ENCODE results near the gene PPP6R1. TPM values are rescaled to one million over a fixed set of nuclear protein-coding genes. Genes with fewer than 3 reads are reported as not detected.

Gene PPP6R1
- total RNA-seq, 2 experiments from 2014 or later, result 172 to 182 TPM

DNA sequence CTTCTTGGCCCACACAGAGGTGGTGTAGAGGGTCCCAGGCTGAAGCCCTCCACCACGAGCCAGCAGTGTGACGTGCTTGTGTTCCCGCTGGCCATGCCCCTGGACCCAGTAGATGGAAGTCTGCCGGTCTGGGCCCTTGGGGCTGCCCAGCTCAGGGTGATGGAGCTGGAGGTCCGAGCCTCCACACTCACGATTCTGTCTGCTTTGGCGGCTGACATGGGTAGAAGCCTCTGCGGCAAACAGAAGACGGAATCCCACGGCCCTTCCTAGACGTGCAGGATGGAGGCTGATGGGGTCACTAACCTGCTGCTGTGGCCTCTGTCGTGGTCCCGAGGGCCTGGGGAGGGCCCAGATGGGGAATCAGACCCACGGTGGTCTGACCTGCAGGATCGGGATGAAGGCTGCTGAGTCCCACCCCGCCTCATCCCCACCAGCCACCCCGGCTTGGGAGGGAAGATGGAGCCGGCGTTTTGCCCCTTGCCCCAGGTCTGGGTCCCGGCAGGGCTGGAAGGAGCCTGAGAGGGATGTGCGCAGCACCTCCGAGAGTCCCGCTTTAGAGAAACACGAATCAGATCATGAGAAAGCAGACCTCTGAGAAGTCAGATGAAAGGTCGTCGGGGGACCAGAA is 34.7 kb downstream of the PPP6R1 start:
- Mint-ChIP-seq H3K27me3 (no peaks in the 10 kb centered on the region), H3K9me3 (no peaks in the 10 kb centered on the region), H3K36me3 (ENCODE audit: low read depth) (peaks cover 53% of the 10 kb centered on the region), H3K4me3 (no peak overlapping the region), H3K4me1 (ENCODE audit: low read depth) (peaks cover 6% of the 10 kb centered on the region), H3K27ac (no peak overlapping the region)
- Histone ChIP-seq H3K9me3 (ENCODE audit: control insufficient read depth in 1 of 2, insufficient read depth in 1 of 2, low read length in 2 of 2) (peaks cover 0 to 10% of the 10 kb centered on the region in 2 experiments), H3K36me3 (ENCODE audit: insufficient read depth, low read length) (peaks cover 23% of the 10 kb centered on the region), H3K27me3 (ENCODE audit: control insufficient read depth in 1 of 2, insufficient read depth in 2 of 2, low read length in 2 of 2) (no peaks in the 10 kb centered on the region), H3K4me1 (ENCODE audit: insufficient read depth, low read length) (no peaks in the 10 kb centered on the region), H3K4me3 (ENCODE audit: low read length) (no peak overlapping the region), H3K27ac (ENCODE audit: low read depth in 1 of 2, low read length in 2 of 2) (no peak overlapping the region)
- ATAC-seq (ENCODE audit: poor library complexity) (no peak), DNase-seq (no peak)
- TF ChIP-seq, protein P1, sequence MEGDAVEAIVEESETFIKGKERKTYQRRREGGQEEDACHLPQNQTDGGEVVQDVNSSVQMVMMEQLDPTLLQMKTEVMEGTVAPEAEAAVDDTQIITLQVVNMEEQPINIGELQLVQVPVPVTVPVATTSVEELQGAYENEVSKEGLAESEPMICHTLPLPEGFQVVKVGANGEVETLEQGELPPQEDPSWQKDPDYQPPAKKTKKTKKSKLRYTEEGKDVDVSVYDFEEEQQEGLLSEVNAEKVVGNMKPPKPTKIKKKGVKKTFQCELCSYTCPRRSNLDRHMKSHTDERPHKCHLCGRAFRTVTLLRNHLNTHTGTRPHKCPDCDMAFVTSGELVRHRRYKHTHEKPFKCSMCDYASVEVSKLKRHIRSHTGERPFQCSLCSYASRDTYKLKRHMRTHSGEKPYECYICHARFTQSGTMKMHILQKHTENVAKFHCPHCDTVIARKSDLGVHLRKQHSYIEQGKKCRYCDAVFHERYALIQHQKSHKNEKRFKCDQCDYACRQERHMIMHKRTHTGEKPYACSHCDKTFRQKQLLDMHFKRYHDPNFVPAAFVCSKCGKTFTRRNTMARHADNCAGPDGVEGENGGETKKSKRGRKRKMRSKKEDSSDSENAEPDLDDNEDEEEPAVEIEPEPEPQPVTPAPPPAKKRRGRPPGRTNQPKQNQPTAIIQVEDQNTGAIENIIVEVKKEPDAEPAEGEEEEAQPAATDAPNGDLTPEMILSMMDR (IDR thresholded peaks at IDR 0.05), result no peak
- ChIA-PET CTCF (no interaction called here), POLR2A (no interaction called here)
- intact Hi-C loops (cut with DNase I, micrococcal nuclease), result no loop called here

DNA sequence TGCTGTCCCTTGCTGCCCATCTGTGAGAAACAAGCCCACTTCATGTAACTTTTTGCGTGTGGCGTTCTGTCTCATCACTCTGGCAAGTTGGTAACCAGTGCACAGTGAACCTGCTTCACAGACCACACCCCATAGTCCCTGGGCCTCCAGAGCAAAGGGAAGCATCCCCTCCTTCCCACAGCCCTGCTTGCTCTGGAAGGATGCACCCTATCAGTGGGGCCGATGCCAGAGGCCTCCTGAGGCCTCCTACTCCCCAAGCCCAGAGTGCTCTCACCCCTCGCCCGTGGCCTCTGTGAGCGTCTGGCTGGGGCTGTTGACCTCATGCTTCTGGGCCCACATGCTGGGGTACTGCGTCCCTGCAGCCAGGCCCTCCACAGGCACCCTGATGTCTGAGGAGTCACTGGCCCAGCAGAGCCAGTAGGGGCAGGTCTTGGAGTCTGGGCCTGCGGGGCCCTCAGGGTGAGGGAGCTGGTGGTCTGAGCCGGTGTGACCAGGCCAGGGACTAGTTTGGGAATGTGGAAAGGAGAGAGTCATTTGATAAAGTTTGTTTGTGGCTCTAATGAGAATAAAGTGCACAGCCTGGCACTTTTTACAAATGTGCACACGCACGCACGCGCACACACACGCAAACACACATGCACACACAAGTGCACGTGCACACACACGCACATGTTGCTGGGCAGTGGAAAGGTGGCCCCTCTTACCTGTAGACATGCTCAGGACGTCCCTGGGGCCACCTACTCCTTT is 35.4 kb downstream of the PPP6R1 start:
- H3K4me3 Mint-ChIP-seq, result no peak overlapping the region
- TF ChIP-seq, protein P1 (IDR thresholded peaks at IDR 0.05), result no peak
- H3K9me3 ChIP-seq (ENCODE audit: control insufficient read depth in 1 of 2, insufficient read depth in 1 of 2, low read length in 2 of 2), result peaks cover 0 to 10% of the 10 kb centered on the region in 2 experiments
- no peaks in the 10 kb centered on the region for H3K4me1 ChIP-seq (ENCODE audit: insufficient read depth, low read length)
- H3K27me3 ChIP-seq (ENCODE audit: control insufficient read depth in 1 of 2, insufficient read depth in 2 of 2, low read length in 2 of 2), result no peaks in the 10 kb centered on the region
- H3K36me3 ChIP-seq (ENCODE audit: insufficient read depth, low read length), result peaks cover 16% of the 10 kb centered on the region
- ATAC-seq (ENCODE audit: poor library complexity), result no peak
- no peak overlapping the region for H3K4me3 ChIP-seq (ENCODE audit: low read length)
- H3K27ac Mint-ChIP-seq, result no peak overlapping the region
- no peaks in the 10 kb centered on the region for H3K9me3 Mint-ChIP-seq
- CTCF ChIA-PET, result interaction anchor here (0.6 kb wide), 1 partner anchor 1370 kb away, joined by 3 read pairs; no protein-coding TSS in a partner anchor
- H3K27me3 Mint-ChIP-seq, result no peaks in the 10 kb centered on the region
- H3K36me3 Mint-ChIP-seq (ENCODE audit: low read depth), result peaks cover 46% of the 10 kb centered on the region
- DNase-seq, result no peak
- peaks cover 6% of the 10 kb centered on the region for H3K4me1 Mint-ChIP-seq (ENCODE audit: low read depth)
- intact Hi-C loops (cut with DNase I, micrococcal nuclease), result no loop called here
- POLR2A ChIA-PET, result no interaction called here
- no peak overlapping the region for H3K27ac ChIP-seq (ENCODE audit: low read depth in 1 of 2, low read length in 2 of 2)

DNA sequence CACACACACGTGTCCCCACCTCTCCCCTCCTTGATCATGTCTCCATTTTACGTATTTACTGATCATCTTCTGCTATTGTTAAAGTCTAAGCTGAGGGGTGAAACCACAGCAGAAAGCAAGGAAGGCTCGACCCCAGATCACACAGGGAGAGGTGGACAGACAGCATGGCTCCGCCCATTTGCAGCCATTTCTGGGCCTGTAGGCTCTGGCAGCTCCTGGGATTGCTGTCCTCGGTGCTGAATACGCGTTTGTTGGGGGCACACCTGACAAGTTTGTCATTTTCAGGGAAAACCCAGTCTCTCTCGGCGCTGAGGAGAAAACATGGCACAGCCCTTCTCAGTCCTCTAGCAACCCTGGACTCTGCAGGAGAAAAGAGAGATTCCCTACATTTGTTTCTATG is 38.3 kb downstream of the PPP6R1 start:
- no peak for ATAC-seq (ENCODE audit: poor library complexity)
- intact Hi-C loops (cut with DNase I, micrococcal nuclease), result no loop called here
- TF ChIP-seq, protein P1 (IDR thresholded peaks at IDR 0.05), result no peak
- no peak for DNase-seq
- H3K4me1 ChIP-seq (ENCODE audit: insufficient read depth, low read length), result peaks cover 13% of the 10 kb centered on the region
- peaks cover 12% of the 10 kb centered on the region for H3K27me3 Mint-ChIP-seq
- H3K36me3 Mint-ChIP-seq (ENCODE audit: low read depth), result peaks cover 17% of the 10 kb centered on the region
- no peaks in the 10 kb centered on the region for H3K36me3 ChIP-seq (ENCODE audit: insufficient read depth, low read length)
- ChIA-PET POLR2A (no interaction called here), CTCF (interaction anchor here (1.2 kb wide), 1 partner anchor 60 kb away, joined by 3 read pairs; no protein-coding TSS in a partner anchor)
- no peak overlapping the region for H3K27ac ChIP-seq (ENCODE audit: low read depth in 1 of 2, low read length in 2 of 2)
- H3K4me1 Mint-ChIP-seq (ENCODE audit: low read depth), result peaks cover 13% of the 10 kb centered on the region
- no peaks in the 10 kb centered on the region for H3K9me3 Mint-ChIP-seq
- peaks cover 0 to 27% of the 10 kb centered on the region in 2 experiments for H3K9me3 ChIP-seq (ENCODE audit: control insufficient read depth in 1 of 2, insufficient read depth in 1 of 2, low read length in 2 of 2)
- no peaks in the 10 kb centered on the region for H3K27me3 ChIP-seq (ENCODE audit: control insufficient read depth in 1 of 2, insufficient read depth in 2 of 2, low read length in 2 of 2)
- no peak overlapping the region for H3K4me3 ChIP-seq (ENCODE audit: low read length)
- no peak overlapping the region for H3K27ac Mint-ChIP-seq
- no peak overlapping the region for H3K4me3 Mint-ChIP-seq

Data from CD4-positive, alpha-beta T cell (primary cell).